PFSK-1 (cell line): ENCODE results near the gene KRT13.

Experiments
- POLR2AphosphoS5 ChIP-seq: IDR thresholded peaks from 2 replicates; pipeline ENCODE4 v1.6.1; 2012; ENCODE audit warnings: low read depth, mild to moderate bottlenecking, control low read depth, low read length, moderate library complexity
- REST ChIP-seq, 2 experiments: IDR thresholded peaks; 2 replicates each; pipeline versions ENCODE4 v1.6.1 to v1.8.0; 2011 to 2012; ENCODE audit warnings: low read depth in 2 of 2, low read length in 2 of 2, control low read depth in 1 of 2, inconsistent platforms in 1 of 2, mild to moderate bottlenecking in 1 of 2, moderate library complexity in 1 of 2; ENCODE audit not compliant: insufficient read depth in 1 of 2
- SIN3A ChIP-seq: IDR thresholded peaks from 2 replicates; pipeline ENCODE4 v1.6.1; 2012; ENCODE audit warnings: mild to moderate bottlenecking, low read length, moderate library complexity, borderline replicate concordance; ENCODE audit not compliant: insufficient read depth
- TAF1 ChIP-seq: IDR thresholded peaks from 2 replicates; pipeline ENCODE4 v1.6.1; 2012; ENCODE audit warnings: low read length, control low read depth, borderline replicate concordance; ENCODE audit not compliant: insufficient read depth

- TF ChIP-seq TAF1 (no peak), REST (IDR thresholded peaks at IDR 0.05; ENCODE audit: insufficient read depth in 1 of 2, low read depth in 2 of 2, low read length in 2 of 2) (no peak), POLR2AphosphoS5 (no peak), SIN3A (no peak)
Observed at GRCh38 chr17:41542357-41542756, 36.9 kb upstream of the KRT13 start.
